ENCODE data around the gene WWTR1. TPM values are rescaled to one million over a fixed set of nuclear protein-coding genes. Genes with fewer than 3 reads are reported as not detected.

Gene WWTR1
- total and polyA plus RNA-seq, 2 donors (not counting 3 experiments of a cell fraction or from before 2014, with no cell fraction given): 210 to 341 TPM

DNA sequence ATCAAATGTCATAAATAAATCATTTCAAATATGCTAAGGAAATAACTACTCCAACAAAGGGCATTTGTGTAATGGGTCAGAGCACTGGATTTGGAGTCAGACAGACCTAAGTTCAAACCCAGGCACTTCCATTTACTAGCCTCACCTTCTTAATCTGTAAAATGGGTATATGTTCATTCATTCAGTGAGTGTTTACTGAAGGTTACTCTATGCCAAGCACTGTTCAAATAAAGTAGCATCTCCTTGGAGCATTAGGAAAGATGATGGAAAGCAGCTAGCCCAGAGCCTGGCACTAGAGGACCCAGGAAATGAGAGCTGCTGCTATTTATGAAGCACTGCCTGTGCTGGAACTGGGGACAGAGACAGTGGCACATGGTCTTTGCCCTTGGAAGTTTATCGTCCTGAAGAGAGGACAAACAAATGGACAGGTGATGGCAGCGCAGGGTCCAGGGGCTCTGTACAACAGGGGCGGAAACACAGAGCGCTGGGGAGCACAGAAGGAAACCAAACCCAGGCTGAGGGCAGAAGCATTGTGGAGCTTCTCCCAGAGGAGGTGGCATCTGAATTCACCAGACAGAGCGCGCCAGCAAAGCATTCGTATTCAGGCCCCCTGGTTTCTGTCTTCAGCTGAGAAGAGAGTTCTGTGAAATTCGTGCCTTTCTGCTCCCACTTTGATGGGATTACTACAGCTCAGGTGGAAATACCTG, 164.4 kb downstream of the WWTR1 start:
- no peak for TF ChIP-seq POLR2AphosphoS5 (IDR thresholded peaks at IDR 0.05; ENCODE audit: insufficient read depth, low read depth, low read length)
- TF ChIP-seq, protein P1, sequence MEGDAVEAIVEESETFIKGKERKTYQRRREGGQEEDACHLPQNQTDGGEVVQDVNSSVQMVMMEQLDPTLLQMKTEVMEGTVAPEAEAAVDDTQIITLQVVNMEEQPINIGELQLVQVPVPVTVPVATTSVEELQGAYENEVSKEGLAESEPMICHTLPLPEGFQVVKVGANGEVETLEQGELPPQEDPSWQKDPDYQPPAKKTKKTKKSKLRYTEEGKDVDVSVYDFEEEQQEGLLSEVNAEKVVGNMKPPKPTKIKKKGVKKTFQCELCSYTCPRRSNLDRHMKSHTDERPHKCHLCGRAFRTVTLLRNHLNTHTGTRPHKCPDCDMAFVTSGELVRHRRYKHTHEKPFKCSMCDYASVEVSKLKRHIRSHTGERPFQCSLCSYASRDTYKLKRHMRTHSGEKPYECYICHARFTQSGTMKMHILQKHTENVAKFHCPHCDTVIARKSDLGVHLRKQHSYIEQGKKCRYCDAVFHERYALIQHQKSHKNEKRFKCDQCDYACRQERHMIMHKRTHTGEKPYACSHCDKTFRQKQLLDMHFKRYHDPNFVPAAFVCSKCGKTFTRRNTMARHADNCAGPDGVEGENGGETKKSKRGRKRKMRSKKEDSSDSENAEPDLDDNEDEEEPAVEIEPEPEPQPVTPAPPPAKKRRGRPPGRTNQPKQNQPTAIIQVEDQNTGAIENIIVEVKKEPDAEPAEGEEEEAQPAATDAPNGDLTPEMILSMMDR (IDR thresholded peaks at IDR 0.05; ENCODE audit: extremely low read depth in 1 of 2, insufficient read depth in 1 of 2, low read depth in 1 of 2, low read length in 2 of 2): no peak
- no peak for TF ChIP-seq POLR2A (IDR thresholded peaks at IDR 0.05; ENCODE audit: low read depth, low read length)
- no peak for TF ChIP-seq EZH2 (IDR thresholded peaks at IDR 0.05; ENCODE audit: borderline replicate concordance, low read depth, low read length, severe bottlenecking)
- TF ChIP-seq FOS (IDR thresholded peaks at IDR 0.05; ENCODE audit: borderline replicate concordance, insufficient read depth, low read length): no peak
- TF ChIP-seq, protein P2, sequence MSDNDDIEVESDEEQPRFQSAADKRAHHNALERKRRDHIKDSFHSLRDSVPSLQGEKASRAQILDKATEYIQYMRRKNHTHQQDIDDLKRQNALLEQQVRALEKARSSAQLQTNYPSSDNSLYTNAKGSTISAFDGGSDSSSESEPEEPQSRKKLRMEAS (IDR thresholded peaks at IDR 0.05; ENCODE audit: insufficient read depth, insufficient read length): no peak
- no peak for TF ChIP-seq GATA2 (IDR thresholded peaks at IDR 0.05; ENCODE audit: insufficient read depth, insufficient read length, low read depth, low read length)
- no peak for TF ChIP-seq MYC (IDR thresholded peaks at IDR 0.05; ENCODE audit: low read depth, low read length)
- TF ChIP-seq JUN (IDR thresholded peaks at IDR 0.05; ENCODE audit: borderline replicate concordance, insufficient read depth, insufficient read length, low read depth): no peak
- no TSS peak for BruUV-seq (replicated peaks)
- no peaks in the 10 kb centered on the region for H3K9me3 ChIP-seq (replicated peaks; ENCODE audit: control insufficient read depth, insufficient read depth, low read length)
- POLR2A ChIA-PET: no interaction called here
- no peak overlapping the region for H3K27ac ChIP-seq (ENCODE audit: insufficient read depth, low read depth, low read length)
- no peaks in the 10 kb centered on the region for H3K79me2 ChIP-seq (ENCODE audit: control insufficient read depth, insufficient read depth, low read length)
- intact Hi-C loops (cut with micrococcal nuclease): loop anchor here (1.0 to 10.0 kb wide), 4 partner anchors 224 to 441 kb away; no protein-coding TSS in a partner anchor
- FAIRE-seq (no peak), DNase-seq (ENCODE audit: low read depth, low spot score) (no peak)
- H3K9me1 ChIP-seq (replicated peaks; ENCODE audit: control insufficient read depth, extremely low read depth, insufficient read depth, low read length): no peaks in the 10 kb centered on the region
- no peaks in the 10 kb centered on the region for H3K36me3 ChIP-seq (ENCODE audit: control insufficient read depth in 2 of 2, extremely low read depth in 1 of 2, insufficient read depth in 2 of 2, low read length in 2 of 2)
- dilution Hi-C loops (cut with MboI; ENCODE audit: extremely low pct_ligation_motif_present, low sequenced_read_pairs): no loop called here
- no peak overlapping the region for H2AFZ ChIP-seq (ENCODE audit: low read depth, low read length)
- CTCF ChIA-PET: interaction anchor here (0.6 to 7.2 kb wide), 10 partner anchors 13 to 320 kb away, joined by 3 to 122 read pairs (median 4); partner anchors contain the start of genes COMMD2, RNF13 and WWTR1
- no peaks in the 10 kb centered on the region for H4K20me1 ChIP-seq (replicated peaks; ENCODE audit: control insufficient read depth, extremely low read depth, insufficient read depth, low read length)
- H3K9ac ChIP-seq (replicated peaks; ENCODE audit: extremely low read depth, insufficient read depth, low read length): no peak overlapping the region
- no peaks in the 10 kb centered on the region for H3K27me3 ChIP-seq (ENCODE audit: control insufficient read depth in 2 of 2, insufficient read depth in 2 of 2, low read length in 2 of 2)
- no peak overlapping the region for H3K4me2 ChIP-seq (ENCODE audit: insufficient read depth, low read length)
- H3K4me3 ChIP-seq (replicated peaks in 1 of 3; ENCODE audit: insufficient read depth in 1 of 3, low read depth in 1 of 3, low read length in 3 of 3): no peak overlapping the region
- H3K4me1 ChIP-seq (ENCODE audit: control insufficient read depth, extremely low read depth, insufficient read depth, low read length): peaks cover 6% of the 10 kb centered on the region
